Ramos (cell line): ENCODE results near the gene KRTAP4-1.
"Not testable (repeated sequence)": the region's sequence is repeated elsewhere in the genome, so short reads cannot be mapped to it uniquely, and the experiment has no call there.

Experiments
- in situ Hi-C: fragments of 300-500 bp; cut with MboI; formaldehyde crosslinking; loops from one replicate; pipeline ENCODE4 v1.14.3; 2022; ENCODE audit warnings: low sequenced_read_pairs; ENCODE audit not compliant: unreplicated experiment

The KRTAP4-1 gene

GRCh38 chr17:41184480-41184961 is at the start of gene KRTAP4-1:
KRTAP4-1 (minus strand) TSS chr17:41184911; CDS start chr17:41184854, 57 bp downstream.
- in situ Hi-C loops = no loop called here

- in situ Hi-C loops = not testable (repeated sequence)
Measured at GRCh38 chr17:41232399-41233105, 47.8 kb upstream of the KRTAP4-1 start, which contains the start of gene KRTAP9-3. KRTAP9-3 (plus strand) TSS chr17:41232449; CDS start chr17:41232502, 53 bp downstream.

GRCh38 chr17:41231731-41232130 is 47.0 kb upstream of the KRTAP4-1 start:
- in situ Hi-C loops = no loop called here

- in situ Hi-C loops = no loop called here
Measured at GRCh38 chr17:41230094-41230493, 45.4 kb upstream of the KRTAP4-1 start.

- in situ Hi-C loops = not testable (repeated sequence)
Measured at GRCh38 chr17:41226598-41227095, 41.9 kb upstream of the KRTAP4-1 start, which contains the start of gene KRTAP9-2. KRTAP9-2 (plus strand) TSS chr17:41226648; CDS start chr17:41226655, 7 bp downstream.

- in situ Hi-C loops = no loop called here
Measured at GRCh38 chr17:41226051-41226450, 41.3 kb upstream of the KRTAP4-1 start.

- in situ Hi-C loops = no loop called here
Measured at GRCh38 chr17:41223821-41224220, 39.1 kb upstream of the KRTAP4-1 start.

GRCh38 chr17:41215681-41216080 is 31.0 kb upstream of the KRTAP4-1 start:
- in situ Hi-C loops = no loop called here

- in situ Hi-C loops = no loop called here
Measured at GRCh38 chr17:41212524-41213169, 27.9 kb upstream of the KRTAP4-1 start.

GRCh38 chr17:41211845-41212466 is 27.2 kb upstream of the KRTAP4-1 start:
- in situ Hi-C loops = no loop called here

- in situ Hi-C loops = no loop called here
Measured at GRCh38 chr17:41199421-41200078, 14.8 kb upstream of the KRTAP4-1 start.

- in situ Hi-C loops = no loop called here
Measured at GRCh38 chr17:41196068-41196467, 11.4 kb upstream of the KRTAP4-1 start.

- in situ Hi-C loops = no loop called here
Measured at GRCh38 chr17:41190328-41190727, 5.6 kb upstream of the KRTAP4-1 start.

GRCh38 chr17:41189837-41190318 is 5.2 kb upstream of the KRTAP4-1 start, which contains the start of gene KRTAP9-1:
KRTAP9-1 (plus strand) TSS chr17:41189887; CDS start chr17:41189887, 0 bp downstream.
- in situ Hi-C loops = not testable (repeated sequence)

GRCh38 chr17:41186872-41187271 is 2.2 kb upstream of the KRTAP4-1 start:
- in situ Hi-C loops = no loop called here

GRCh38 chr17:41185001-41185400 is 290 bp upstream of the KRTAP4-1 start:
- in situ Hi-C loops = no loop called here

- in situ Hi-C loops = no loop called here
Measured at GRCh38 chr17:41178843-41179616, 5.7 kb downstream of the KRTAP4-1 start.

GRCh38 chr17:41178341-41178740 is 6.4 kb downstream of the KRTAP4-1 start:
- in situ Hi-C loops = no loop called here

GRCh38 chr17:41177727-41178271 is 6.9 kb downstream of the KRTAP4-1 start, which contains the start of gene KRTAP4-2:
KRTAP4-2 (minus strand) TSS chr17:41178221; CDS start chr17:41178164, 57 bp downstream.
- in situ Hi-C loops = no loop called here
